ENCODE results near the gene PTH1R. TPM values are rescaled to one million over a fixed set of nuclear protein-coding genes. Genes with fewer than 3 reads are reported as not detected.
A peak's percentile ranks its signal among the peaks of the same experiment; 100 is the strongest.

PTH1R gene
- total and polyA plus RNA-seq, 4 donors = 11.2 to 29.7 (median 19.9) TPM

- Histone ChIP-seq H3K27me3 (ENCODE audit: control insufficient read depth in 3 of 3, insufficient read depth in 3 of 3, low read length in 2 of 3) (no peaks in the 10 kb centered on the region), H3K4me3 (no peak overlapping the region), H3K4me1 (ENCODE audit: control insufficient read depth in 5 of 5, insufficient read depth in 5 of 5, low read length in 5 of 5) (peaks cover 12 to 57% (median 50%) of the 10 kb centered on the region in 5 donors), H3K9ac (ENCODE audit: insufficient read depth in 1 of 2, low read length in 2 of 2) (no peak overlapping the region), H3K9me3 (ENCODE audit: control insufficient read depth in 4 of 4, insufficient read depth in 3 of 4, low read length in 3 of 4) (no peaks in the 10 kb centered on the region), H3K27ac (ENCODE audit: low read depth in 1 of 2, low read length in 1 of 2) (peak overlapping the region; percentile 80 to 94), H3K36me3 (ENCODE audit: control insufficient read depth in 4 of 4, insufficient read depth in 4 of 4, low read length in 4 of 4) (peaks cover 0 to 12% (median 3%) of the 10 kb centered on the region in 4 donors)
- DNase-seq = no peak
- TF ChIP-seq, protein P1, sequence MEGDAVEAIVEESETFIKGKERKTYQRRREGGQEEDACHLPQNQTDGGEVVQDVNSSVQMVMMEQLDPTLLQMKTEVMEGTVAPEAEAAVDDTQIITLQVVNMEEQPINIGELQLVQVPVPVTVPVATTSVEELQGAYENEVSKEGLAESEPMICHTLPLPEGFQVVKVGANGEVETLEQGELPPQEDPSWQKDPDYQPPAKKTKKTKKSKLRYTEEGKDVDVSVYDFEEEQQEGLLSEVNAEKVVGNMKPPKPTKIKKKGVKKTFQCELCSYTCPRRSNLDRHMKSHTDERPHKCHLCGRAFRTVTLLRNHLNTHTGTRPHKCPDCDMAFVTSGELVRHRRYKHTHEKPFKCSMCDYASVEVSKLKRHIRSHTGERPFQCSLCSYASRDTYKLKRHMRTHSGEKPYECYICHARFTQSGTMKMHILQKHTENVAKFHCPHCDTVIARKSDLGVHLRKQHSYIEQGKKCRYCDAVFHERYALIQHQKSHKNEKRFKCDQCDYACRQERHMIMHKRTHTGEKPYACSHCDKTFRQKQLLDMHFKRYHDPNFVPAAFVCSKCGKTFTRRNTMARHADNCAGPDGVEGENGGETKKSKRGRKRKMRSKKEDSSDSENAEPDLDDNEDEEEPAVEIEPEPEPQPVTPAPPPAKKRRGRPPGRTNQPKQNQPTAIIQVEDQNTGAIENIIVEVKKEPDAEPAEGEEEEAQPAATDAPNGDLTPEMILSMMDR (IDR thresholded peaks at IDR 0.05; ENCODE audit: control extremely low read depth, extremely low read depth) = no peak
- no peak for ATAC-seq (ENCODE audit: insufficient read depth, low FRiP score)
- 70 to 84% methylated on average over 6 of the region's 6 CpGs for WGBS, 2 donors
Observed at GRCh38 chr3:46946416-46946815, 68.9 kb downstream of the PTH1R start.

DNA sequence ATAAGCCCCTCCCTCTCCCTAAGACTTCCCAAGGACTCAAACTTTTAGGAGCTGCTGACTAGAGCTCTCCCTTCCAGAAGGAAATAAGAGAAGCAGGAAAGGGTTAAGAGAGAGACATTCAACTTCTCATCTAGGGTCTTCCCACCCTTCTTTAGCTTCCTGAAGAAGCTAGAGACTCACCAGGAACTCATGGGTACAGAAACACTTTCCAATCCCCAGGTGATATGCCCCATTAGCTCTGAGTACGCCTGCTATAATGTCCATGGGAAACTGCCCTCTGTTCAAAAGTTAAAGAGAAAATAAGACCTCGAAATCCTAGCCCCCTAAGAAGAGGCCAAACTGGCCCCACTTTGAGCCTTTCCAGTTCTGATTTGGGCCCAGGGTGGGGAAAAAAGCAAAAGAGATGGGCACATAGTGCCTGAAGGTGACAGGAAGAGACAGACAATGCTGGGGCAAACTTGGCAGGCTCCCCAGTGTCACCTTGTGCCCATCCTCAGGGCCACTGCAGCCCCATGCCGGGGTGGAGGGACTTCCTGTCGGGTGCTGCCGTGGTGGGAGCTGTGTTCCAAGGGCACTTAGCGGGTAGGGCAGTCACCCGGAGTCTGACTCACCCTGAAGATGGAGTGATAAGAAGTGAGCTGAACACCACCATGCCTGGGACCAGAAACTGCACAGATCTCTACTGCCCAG is 69.5 kb downstream of the PTH1R start:
- Histone ChIP-seq H3K4me1 (ENCODE audit: control insufficient read depth in 5 of 5, insufficient read depth in 5 of 5, low read length in 5 of 5) (peaks cover 12 to 58% (median 50%) of the 10 kb centered on the region in 5 donors), H3K27ac (ENCODE audit: low read depth in 1 of 2, low read length in 1 of 2) (peak overlapping the region; percentile 80 to 94), H3K27me3 (ENCODE audit: control insufficient read depth in 3 of 3, insufficient read depth in 3 of 3, low read length in 2 of 3) (no peaks in the 10 kb centered on the region), H3K36me3 (ENCODE audit: control insufficient read depth in 4 of 4, insufficient read depth in 4 of 4, low read length in 4 of 4) (peaks cover 0 to 7% (median 3%) of the 10 kb centered on the region in 4 donors), H3K4me3 (no peak overlapping the region), H3K9ac (ENCODE audit: insufficient read depth in 1 of 2, low read length in 2 of 2) (no peak overlapping the region), H3K9me3 (ENCODE audit: control insufficient read depth in 4 of 4, insufficient read depth in 3 of 4, low read length in 3 of 4) (no peaks in the 10 kb centered on the region)
- ATAC-seq (ENCODE audit: insufficient read depth, low FRiP score) (no peak), DNase-seq (no peak)
- 30 to 32% methylated on average over 7 of the region's 7 CpGs for whole genome bisulfite sequencing, 2 donors
- TF ChIP-seq, protein P1 (IDR thresholded peaks at IDR 0.05; ENCODE audit: control extremely low read depth, extremely low read depth) = no peak

- no peak for DNase-seq
- no peak overlapping the region for H3K9ac ChIP-seq (ENCODE audit: insufficient read depth in 1 of 2, low read length in 2 of 2)
- WGBS, 2 donors = 64 to 69% methylated on average over 4 of the region's 4 CpGs
Observed at GRCh38 chr3:46947546-46947901, 70.0 kb downstream of the PTH1R start.

More at GRCh38 chr3:46947546-46947901, 70.0 kb downstream of the PTH1R start:
- Histone ChIP-seq H3K27ac (ENCODE audit: low read depth in 1 of 2, low read length in 1 of 2) (peak overlapping the region; percentile 80 to 94), H3K4me1 (ENCODE audit: control insufficient read depth in 5 of 5, insufficient read depth in 5 of 5, low read length in 5 of 5) (peaks cover 12 to 58% (median 46%) of the 10 kb centered on the region in 5 donors), H3K27me3 (ENCODE audit: control insufficient read depth in 3 of 3, insufficient read depth in 3 of 3, low read length in 2 of 3) (no peaks in the 10 kb centered on the region), H3K4me3 (no peak overlapping the region), H3K9me3 (ENCODE audit: control insufficient read depth in 4 of 4, insufficient read depth in 3 of 4, low read length in 3 of 4) (no peaks in the 10 kb centered on the region), H3K36me3 (ENCODE audit: control insufficient read depth in 4 of 4, insufficient read depth in 4 of 4, low read length in 4 of 4) (peaks cover 0 to 7% (median 3%) of the 10 kb centered on the region in 4 donors)
- no peak for ATAC-seq (ENCODE audit: insufficient read depth, low FRiP score)
- TF ChIP-seq, protein P1 (IDR thresholded peaks at IDR 0.05; ENCODE audit: control extremely low read depth, extremely low read depth) = no peak
